ENCODE data around the gene TMEM18. TPM values are rescaled to one million over a fixed set of nuclear protein-coding genes. Genes with fewer than 3 reads are reported as not detected.

Gene TMEM18
- total RNA-seq, 1 donor from 2014 or later: 34.6 TPM

- POLR2A ChIA-PET: no interaction called here
- Mint-ChIP-seq H3K27me3 (no peaks in the 10 kb centered on the region), H3K36me3 (ENCODE audit: low read depth) (peaks cover 68% of the 10 kb centered on the region), H3K9me3 (no peaks in the 10 kb centered on the region), H3K4me1 (peaks cover 63% of the 10 kb centered on the region), H3K27ac (peak overlapping the region; percentile 26), H3K4me3 (peak overlapping the region; percentile 28)
- no peak for ATAC-seq (ENCODE audit: low read depth)
- CTCF ChIA-PET: no interaction called here
- no peak for DNase-seq
- TF ChIP-seq, protein P1, sequence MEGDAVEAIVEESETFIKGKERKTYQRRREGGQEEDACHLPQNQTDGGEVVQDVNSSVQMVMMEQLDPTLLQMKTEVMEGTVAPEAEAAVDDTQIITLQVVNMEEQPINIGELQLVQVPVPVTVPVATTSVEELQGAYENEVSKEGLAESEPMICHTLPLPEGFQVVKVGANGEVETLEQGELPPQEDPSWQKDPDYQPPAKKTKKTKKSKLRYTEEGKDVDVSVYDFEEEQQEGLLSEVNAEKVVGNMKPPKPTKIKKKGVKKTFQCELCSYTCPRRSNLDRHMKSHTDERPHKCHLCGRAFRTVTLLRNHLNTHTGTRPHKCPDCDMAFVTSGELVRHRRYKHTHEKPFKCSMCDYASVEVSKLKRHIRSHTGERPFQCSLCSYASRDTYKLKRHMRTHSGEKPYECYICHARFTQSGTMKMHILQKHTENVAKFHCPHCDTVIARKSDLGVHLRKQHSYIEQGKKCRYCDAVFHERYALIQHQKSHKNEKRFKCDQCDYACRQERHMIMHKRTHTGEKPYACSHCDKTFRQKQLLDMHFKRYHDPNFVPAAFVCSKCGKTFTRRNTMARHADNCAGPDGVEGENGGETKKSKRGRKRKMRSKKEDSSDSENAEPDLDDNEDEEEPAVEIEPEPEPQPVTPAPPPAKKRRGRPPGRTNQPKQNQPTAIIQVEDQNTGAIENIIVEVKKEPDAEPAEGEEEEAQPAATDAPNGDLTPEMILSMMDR (IDR thresholded peaks at IDR 0.05): no peak
- intact Hi-C loops (cut with micrococcal nuclease): no loop called here
These were observed 3.4 kb downstream of the TMEM18 start for GRCh38 chr2:673615-674320.

GRCh38 chr2:673016-673415 is 4.2 kb downstream of the TMEM18 start:
- H3K9me3 Mint-ChIP-seq: no peaks in the 10 kb centered on the region
- POLR2A ChIA-PET: no interaction called here
- DNase-seq (no peak), ATAC-seq (ENCODE audit: low read depth) (no peak)
- H3K36me3 Mint-ChIP-seq (ENCODE audit: low read depth): peaks cover 75% of the 10 kb centered on the region
- H3K4me3 Mint-ChIP-seq: peak overlapping the region; percentile 20
- H3K4me1 Mint-ChIP-seq: peaks cover 55% of the 10 kb centered on the region
- no peaks in the 10 kb centered on the region for H3K27me3 Mint-ChIP-seq
- CTCF ChIA-PET: no interaction called here
- TF ChIP-seq, protein P1 (IDR thresholded peaks at IDR 0.05): no peak
- H3K27ac Mint-ChIP-seq: no peak overlapping the region
- intact Hi-C loops (cut with micrococcal nuclease): no loop called here

DNA sequence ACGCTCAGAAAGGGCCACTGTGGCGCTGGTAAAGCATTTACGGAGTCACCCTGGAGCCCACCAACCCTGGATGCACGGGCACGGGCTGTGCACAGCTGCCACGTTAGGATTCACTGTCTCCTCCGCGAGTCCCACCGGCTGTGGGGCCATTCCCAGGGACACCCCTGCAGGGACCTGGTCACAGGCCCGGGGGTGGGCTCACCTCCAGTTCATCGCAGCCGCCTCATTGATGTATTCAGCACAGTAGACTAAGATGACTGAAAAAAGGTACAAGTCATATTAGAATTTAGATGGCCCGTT is 4.7 kb downstream of the TMEM18 start:
- Mint-ChIP-seq H3K4me3 (no peak overlapping the region), H3K36me3 (ENCODE audit: low read depth) (peaks cover 77% of the 10 kb centered on the region), H3K27me3 (no peaks in the 10 kb centered on the region), H3K9me3 (no peaks in the 10 kb centered on the region), H3K27ac (no peak overlapping the region), H3K4me1 (peaks cover 51% of the 10 kb centered on the region)
- ChIA-PET CTCF (no interaction called here), POLR2A (no interaction called here)
- DNase-seq (no peak), ATAC-seq (ENCODE audit: low read depth) (no peak)
- intact Hi-C loops (cut with micrococcal nuclease): no loop called here
- TF ChIP-seq, protein P1 (IDR thresholded peaks at IDR 0.05): no peak

GRCh38 chr2:671787-672605 is 5.2 kb downstream of the TMEM18 start:
- TF ChIP-seq, protein P1 (IDR thresholded peaks at IDR 0.05): no peak
- ATAC-seq (ENCODE audit: low read depth) (no peak), DNase-seq (no peak)
- CTCF ChIA-PET: no interaction called here
- Mint-ChIP-seq H3K27me3 (no peaks in the 10 kb centered on the region), H3K9me3 (no peaks in the 10 kb centered on the region), H3K36me3 (ENCODE audit: low read depth) (peaks cover 75% of the 10 kb centered on the region), H3K27ac (no peak overlapping the region), H3K4me3 (no peak overlapping the region), H3K4me1 (peaks cover 48% of the 10 kb centered on the region)
- POLR2A ChIA-PET: no interaction called here
- intact Hi-C loops (cut with micrococcal nuclease): no loop called here

GRCh38 chr2:671072-671471 is 6.1 kb downstream of the TMEM18 start:
- DNase-seq (no peak), ATAC-seq (ENCODE audit: low read depth) (no peak)
- H3K4me1 Mint-ChIP-seq: peaks cover 41% of the 10 kb centered on the region
- ChIA-PET POLR2A (no interaction called here), CTCF (no interaction called here)
- no peak overlapping the region for H3K27ac Mint-ChIP-seq
- H3K9me3 Mint-ChIP-seq: no peaks in the 10 kb centered on the region
- intact Hi-C loops (cut with micrococcal nuclease): no loop called here
- no peaks in the 10 kb centered on the region for H3K27me3 Mint-ChIP-seq
- TF ChIP-seq, protein P1 (IDR thresholded peaks at IDR 0.05): no peak
- H3K4me3 Mint-ChIP-seq: no peak overlapping the region
- H3K36me3 Mint-ChIP-seq (ENCODE audit: low read depth): peaks cover 78% of the 10 kb centered on the region
